Measurements from ENCODE around the gene NKD2. TPM values are rescaled to one million over a fixed set of nuclear protein-coding genes. Genes with fewer than 3 reads are reported as not detected.

The NKD2 gene, protein sequence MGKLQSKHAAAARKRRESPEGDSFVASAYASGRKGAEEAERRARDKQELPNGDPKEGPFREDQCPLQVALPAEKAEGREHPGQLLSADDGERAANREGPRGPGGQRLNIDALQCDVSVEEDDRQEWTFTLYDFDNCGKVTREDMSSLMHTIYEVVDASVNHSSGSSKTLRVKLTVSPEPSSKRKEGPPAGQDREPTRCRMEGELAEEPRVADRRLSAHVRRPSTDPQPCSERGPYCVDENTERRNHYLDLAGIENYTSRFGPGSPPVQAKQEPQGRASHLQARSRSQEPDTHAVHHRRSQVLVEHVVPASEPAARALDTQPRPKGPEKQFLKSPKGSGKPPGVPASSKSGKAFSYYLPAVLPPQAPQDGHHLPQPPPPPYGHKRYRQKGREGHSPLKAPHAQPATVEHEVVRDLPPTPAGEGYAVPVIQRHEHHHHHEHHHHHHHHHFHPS
- polyA plus RNA-seq (2011; rRNA removed) (not detected in 2 replicates), polyA minus RNA-seq (2011; rRNA and poly(A)+ RNA removed) (not detected in 2 replicates)

DNA sequence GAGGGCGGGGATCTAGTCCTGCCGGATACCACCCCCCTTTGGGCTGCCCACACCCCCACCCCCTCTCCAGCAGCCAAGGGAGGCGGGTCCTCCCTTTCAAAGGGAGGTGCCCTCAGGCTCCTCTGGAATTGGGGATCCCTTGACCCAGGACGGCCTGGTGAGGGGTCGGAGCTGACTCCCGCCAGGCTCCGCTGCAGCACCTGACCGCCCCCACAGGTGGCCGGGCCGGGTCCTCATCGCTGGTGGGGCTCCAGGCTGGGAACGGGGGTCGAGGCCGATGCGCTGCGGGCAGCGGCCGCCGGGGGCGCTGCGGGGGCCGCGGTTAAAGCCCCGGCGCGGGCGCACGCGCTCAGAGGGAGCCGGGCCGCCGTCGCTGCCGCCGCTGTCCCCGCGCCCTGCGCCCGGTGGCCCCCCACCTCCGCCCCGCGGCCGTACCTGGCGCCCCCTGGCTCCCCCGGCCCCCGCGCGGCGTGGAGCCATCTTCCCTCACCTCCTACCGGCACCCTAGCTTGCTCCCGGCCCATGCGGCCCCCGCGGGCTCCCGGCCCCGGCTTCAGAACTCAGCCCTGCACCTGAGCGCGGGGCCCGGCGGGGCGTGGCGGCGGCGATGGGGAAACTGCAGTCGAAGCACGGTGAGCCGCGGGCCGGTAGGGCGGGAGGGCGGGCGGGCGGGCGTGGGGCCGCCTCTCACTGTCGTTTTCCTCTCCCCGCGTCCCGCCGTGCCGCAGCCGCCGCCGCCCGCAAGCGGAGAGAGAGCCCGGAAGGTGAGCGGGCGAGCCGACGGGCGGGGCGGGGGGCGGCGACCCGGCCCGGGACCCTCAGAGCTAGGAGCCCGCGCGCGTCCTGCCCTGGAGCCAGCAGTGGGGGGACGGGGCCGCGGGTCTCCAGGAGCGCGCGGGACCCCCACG is at the start of gene NKD2:
Gene NKD2, plus strand, starts transcription at position 352 of the 908 bp plus-strand sequence. Its CDS starts 256 bp downstream, at position 608.
- POLR2A ChIA-PET: no interaction called here
- CTCF ChIA-PET: interaction anchor here (0.6 to 1.6 kb wide), 4 partner anchors 12 to 85 kb away, joined by 3 to 6 read pairs (median 4); no protein-coding TSS in a partner anchor
- H3K9me3 ChIP-seq (ENCODE audit: control insufficient read depth, insufficient read depth, low read length): peaks cover 6% of the 10 kb centered on the region; the same call in 1 of the 2 replicates
- H3K27ac ChIP-seq (ENCODE audit: low read depth, low read length): no peak within 1 kb of the TSS
- peaks cover 53% of the 10 kb centered on the region for H3K27me3 ChIP-seq (ENCODE audit: control insufficient read depth, insufficient read depth, low read length)
- DNase-seq (ENCODE audit: low read depth, low spot score): no peak
- peak; percentile 29 for TF ChIP-seq CTCF (IDR thresholded peaks at IDR 0.05; ENCODE audit: low read depth, low read length)
- H3K4me3 ChIP-seq (ENCODE audit: low read depth, low read length): no peak within 1 kb of the TSS

- no peak for DNase-seq (ENCODE audit: low read depth, low spot score)
- Histone ChIP-seq H3K27ac (ENCODE audit: low read depth, low read length) (no peak overlapping the region), H3K27me3 (ENCODE audit: control insufficient read depth, insufficient read depth, low read length) (peaks cover 58% of the 10 kb centered on the region), H3K4me3 (ENCODE audit: low read depth, low read length) (no peak overlapping the region), H3K9me3 (ENCODE audit: control insufficient read depth, insufficient read depth, low read length) (peaks cover 18% of the 10 kb centered on the region; the same call in 1 of the 2 replicates)
- CTCF ChIA-PET: no interaction called here
- no peak for TF ChIP-seq CTCF (IDR thresholded peaks at IDR 0.05; ENCODE audit: low read depth, low read length)
- POLR2A ChIA-PET: no interaction called here
Measured at GRCh38 chr5:959581-960531, 48.7 kb upstream of the NKD2 start.

- POLR2A ChIA-PET: no interaction called here
- peaks cover 18% of the 10 kb centered on the region; the same call in 1 of the 2 replicates for H3K9me3 ChIP-seq (ENCODE audit: control insufficient read depth, insufficient read depth, low read length)
- peaks cover 62% of the 10 kb centered on the region for H3K27me3 ChIP-seq (ENCODE audit: control insufficient read depth, insufficient read depth, low read length)
- CTCF ChIA-PET: no interaction called here
- no peak for DNase-seq (ENCODE audit: low read depth, low spot score)
- no peak overlapping the region for H3K4me3 ChIP-seq (ENCODE audit: low read depth, low read length)
- TF ChIP-seq CTCF (IDR thresholded peaks at IDR 0.05; ENCODE audit: low read depth, low read length): no peak
- no peak overlapping the region for H3K27ac ChIP-seq (ENCODE audit: low read depth, low read length)
Measured at GRCh38 chr5:960551-960950, 48.1 kb upstream of the NKD2 start.

GRCh38 chr5:961002-961710 is 47.4 kb upstream of the NKD2 start:
- no peak overlapping the region for H3K27ac ChIP-seq (ENCODE audit: low read depth, low read length)
- DNase-seq (ENCODE audit: low read depth, low spot score): no peak
- peaks cover 62% of the 10 kb centered on the region for H3K27me3 ChIP-seq (ENCODE audit: control insufficient read depth, insufficient read depth, low read length)
- CTCF ChIA-PET: no interaction called here
- H3K9me3 ChIP-seq (ENCODE audit: control insufficient read depth, insufficient read depth, low read length): peaks cover 15% of the 10 kb centered on the region; the same call in 1 of the 2 replicates
- no peak for TF ChIP-seq CTCF (IDR thresholded peaks at IDR 0.05; ENCODE audit: low read depth, low read length)
- no peak overlapping the region for H3K4me3 ChIP-seq (ENCODE audit: low read depth, low read length)
- POLR2A ChIA-PET: no interaction called here

All from AG04450 (cell line).